ENCODE results near the gene HPS6. TPM values are rescaled to one million over a fixed set of nuclear protein-coding genes. Genes with fewer than 3 reads are reported as not detected.

The HPS6 gene
- polyA plus RNA-seq, 3 donors = 2.9 to 27.3 (median 23.6) TPM

DNA sequence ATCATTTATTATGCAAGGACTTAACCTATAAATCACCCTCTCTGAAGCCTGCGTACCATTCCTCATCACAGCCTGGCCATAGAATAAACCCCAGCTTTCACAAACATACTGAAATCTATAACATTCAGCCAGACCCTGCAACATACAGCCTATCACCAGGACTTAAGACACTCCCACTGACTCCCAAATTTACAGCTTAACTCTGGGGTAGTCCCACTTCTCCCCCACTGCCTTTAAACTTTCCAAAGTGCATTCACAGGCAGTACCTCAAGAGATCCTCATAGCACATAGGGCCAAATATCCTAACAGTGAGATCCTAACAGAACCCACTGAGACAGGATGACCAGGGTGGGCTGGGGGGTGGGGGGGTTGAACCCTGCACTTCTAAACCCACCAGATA is 51.5 kb downstream of the HPS6 start:
- Mint-ChIP-seq H3K4me3 (peak overlapping the region in 1 of 2 donors; percentile 13), H3K9me3 (peaks cover 0 to 2% (median 0%) of the 10 kb centered on the region in 7 donors), H3K36me3 (peaks cover 2 to 4% of the 10 kb centered on the region in 2 donors), H3K27me3 (ENCODE audit: low read depth in 3 of 3) (peaks cover 0 to 1% (median under 1%) of the 10 kb centered on the region in 3 donors), H3K27ac (peak overlapping the region in 6 of 7 donors; percentile 71 to 92 (median 78)), H3K4me1 (peaks cover 69% of the 10 kb centered on the region)
- Histone ChIP-seq H3K27me3 (ENCODE audit: control insufficient read depth in 2 of 2, insufficient read depth in 2 of 2, low read length in 2 of 2) (no peaks in the 10 kb centered on the region), H3K4me3 (replicated peaks in 1 of 3; ENCODE audit: low read depth in 2 of 3, low read length in 3 of 3) (peak overlapping the region in 1 of 3 experiments; percentile 96), H3K27ac (ENCODE audit: low read depth in 1 of 2, low read length in 2 of 2) (peak overlapping the region; percentile 43 to 94), H2AFZ (ENCODE audit: insufficient read depth, low read depth, low read length, poor library complexity, severe bottlenecking) (no peak overlapping the region), H3K4me1 (ENCODE audit: control insufficient read depth in 1 of 2, insufficient read depth in 2 of 2, low read length in 2 of 2) (peaks cover 72 to 77% of the 10 kb centered on the region in 2 donors), H4K20me1 (ENCODE audit: insufficient read depth, low read length) (peaks cover 59% of the 10 kb centered on the region), H3K36me3 (replicated peaks in 1 of 2; ENCODE audit: control insufficient read depth in 1 of 2, insufficient read depth in 2 of 2, low read length in 2 of 2) (peaks cover 0 to 4% of the 10 kb centered on the region in 2 donors), H3K9me3 (replicated peaks in 1 of 2; ENCODE audit: control insufficient read depth in 1 of 2, insufficient read depth in 1 of 2, low read length in 2 of 2) (no peaks in the 10 kb centered on the region), H3K79me2 (ENCODE audit: insufficient read depth, low read length) (peaks cover 94% of the 10 kb centered on the region), H3K4me2 (replicated peaks; ENCODE audit: extremely low read depth, low read length, poor library complexity, severe bottlenecking) (peak overlapping the region; percentile 89), H3K9ac (ENCODE audit: insufficient read depth, low read length, poor library complexity, severe bottlenecking) (no peak overlapping the region)
- DNase-seq = no peak
- intact Hi-C loops (cut with micrococcal nuclease) = no loop called here
- TF ChIP-seq, protein P1, sequence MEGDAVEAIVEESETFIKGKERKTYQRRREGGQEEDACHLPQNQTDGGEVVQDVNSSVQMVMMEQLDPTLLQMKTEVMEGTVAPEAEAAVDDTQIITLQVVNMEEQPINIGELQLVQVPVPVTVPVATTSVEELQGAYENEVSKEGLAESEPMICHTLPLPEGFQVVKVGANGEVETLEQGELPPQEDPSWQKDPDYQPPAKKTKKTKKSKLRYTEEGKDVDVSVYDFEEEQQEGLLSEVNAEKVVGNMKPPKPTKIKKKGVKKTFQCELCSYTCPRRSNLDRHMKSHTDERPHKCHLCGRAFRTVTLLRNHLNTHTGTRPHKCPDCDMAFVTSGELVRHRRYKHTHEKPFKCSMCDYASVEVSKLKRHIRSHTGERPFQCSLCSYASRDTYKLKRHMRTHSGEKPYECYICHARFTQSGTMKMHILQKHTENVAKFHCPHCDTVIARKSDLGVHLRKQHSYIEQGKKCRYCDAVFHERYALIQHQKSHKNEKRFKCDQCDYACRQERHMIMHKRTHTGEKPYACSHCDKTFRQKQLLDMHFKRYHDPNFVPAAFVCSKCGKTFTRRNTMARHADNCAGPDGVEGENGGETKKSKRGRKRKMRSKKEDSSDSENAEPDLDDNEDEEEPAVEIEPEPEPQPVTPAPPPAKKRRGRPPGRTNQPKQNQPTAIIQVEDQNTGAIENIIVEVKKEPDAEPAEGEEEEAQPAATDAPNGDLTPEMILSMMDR (IDR thresholded peaks at IDR 0.05) = no peak
- 78% methylated on average over 1 of the region's 1 CpG for WGBS (ENCODE audit: insufficient coverage)

Small RNAs within 50 kb of the gene (small RNA-seq; reads per million reads assigned to genes)
- not detected for gene AL500527.1 (ENCODE audit: insufficient read length, low read depth)
- not detected for gene AL500527.2 (ENCODE audit: insufficient read length, low read depth)

Other genes with a start within 250 kb of the HPS6 start
- gene OGA, start 246.9 kb upstream of the HPS6 start, polyA plus RNA-seq = 100 to 1,000 TPM in 1 of 3 donors, 10 to 100 TPM in 1, 1 to 10 TPM in 1; 6.9 to 104 (median 15.3) TPM
- 1 to 10 TPM in 1 of 3 donors, under 1 TPM in 1, not detected in 1; 0.48 to 2.1 TPM for gene KCNIP2, start 221.5 kb upstream of the HPS6 start, polyA plus RNA-seq
- gene ARMH3, start 9.2 kb upstream of the HPS6 start, polyA plus RNA-seq = 10 to 100 TPM; 20.4 to 26.3 (median 22.1) TPM
- 100 to 1,000 TPM in 1 of 3 donors, 10 to 100 TPM in 1, 1 to 10 TPM in 1; 8.7 to 103 (median 21.9) TPM for gene LDB1, start 55.0 kb downstream of the HPS6 start, polyA plus RNA-seq
- 10 to 100 TPM in 1 of 3 donors, 1 to 10 TPM in 2; 1.1 to 15.6 (median 2.5) TPM for gene PPRC1, start 67.7 kb downstream of the HPS6 start, polyA plus RNA-seq
- gene NOLC1, start 87.0 kb downstream of the HPS6 start, polyA plus RNA-seq = 10 to 100 TPM in 2 of 3 donors, 1 to 10 TPM in 1; 10.0 to 32.1 (median 19.3) TPM
- gene ELOVL3, start 160.9 kb downstream of the HPS6 start, polyA plus RNA-seq = 1 to 10 TPM; 1.5 to 3.2 (median 2.2) TPM
- gene PITX3, start 176.2 kb downstream of the HPS6 start, polyA plus RNA-seq = not detected
- 10 to 100 TPM in 2 of 3 donors, 1 to 10 TPM in 1; 4.2 to 17.4 (median 11.9) TPM for gene GBF1, start 180.2 kb downstream of the HPS6 start, polyA plus RNA-seq

Measured in CD14-positive monocyte (primary cell).